Epithelial cell of proximal tubule (primary cell): ENCODE measurements around the gene VAT1L. TPM values are rescaled to one million over a fixed set of nuclear protein-coding genes. Genes with fewer than 3 reads are reported as not detected.

Source experiments
- DNase-seq: peaks from one replicate; pipeline ENCODE4 v3.0.0-alpha.2; 2011; ENCODE audit warnings: low read depth
- H3K4me3 ChIP-seq: 2 replicates; pipeline ENCODE4 v1.5.1; 2011; ENCODE audit warnings: low read depth, mild to moderate bottlenecking, low read length
- total RNA-seq: library from RNA; depleted of rRNA; stranded (reverse); fragments of >200 nt; gene quantifications from 2 replicates; pipeline ENCODE4 v1.2.3, GENCODE V29; 2015
- TF ChIP-seq, protein P1 (sequence below): conservative IDR thresholded peaks from 2 replicates; pipeline ENCODE4 v1.5.1; 2012; ENCODE audit warnings: low read depth, mild to moderate bottlenecking, low read length

The VAT1L gene
- total RNA-seq, 1 donor from 2014 or later, result 0.92 TPM

DNA sequence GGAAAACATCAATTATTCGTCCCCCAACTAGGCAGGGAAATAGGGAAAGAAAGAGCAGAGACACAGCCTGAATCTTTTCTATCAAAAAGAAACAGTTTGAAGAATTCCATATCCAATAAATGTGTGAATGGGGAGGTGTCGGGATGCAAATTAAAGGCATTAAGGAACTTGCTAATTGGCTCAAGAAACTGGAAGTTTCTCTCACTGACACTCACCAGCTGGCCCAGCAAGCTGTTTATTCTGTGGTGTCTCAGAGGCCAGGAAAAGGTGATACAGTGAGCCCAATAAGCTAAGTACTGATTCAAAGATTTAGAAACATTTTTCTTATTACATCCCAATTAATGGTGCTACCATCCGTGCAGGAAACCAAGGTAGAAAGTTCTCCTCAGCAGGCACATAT, 129.6 kb downstream of the VAT1L start:
- DNase-seq, result no peak
- no peak overlapping the region for H3K4me3 ChIP-seq
- TF ChIP-seq, protein P1, sequence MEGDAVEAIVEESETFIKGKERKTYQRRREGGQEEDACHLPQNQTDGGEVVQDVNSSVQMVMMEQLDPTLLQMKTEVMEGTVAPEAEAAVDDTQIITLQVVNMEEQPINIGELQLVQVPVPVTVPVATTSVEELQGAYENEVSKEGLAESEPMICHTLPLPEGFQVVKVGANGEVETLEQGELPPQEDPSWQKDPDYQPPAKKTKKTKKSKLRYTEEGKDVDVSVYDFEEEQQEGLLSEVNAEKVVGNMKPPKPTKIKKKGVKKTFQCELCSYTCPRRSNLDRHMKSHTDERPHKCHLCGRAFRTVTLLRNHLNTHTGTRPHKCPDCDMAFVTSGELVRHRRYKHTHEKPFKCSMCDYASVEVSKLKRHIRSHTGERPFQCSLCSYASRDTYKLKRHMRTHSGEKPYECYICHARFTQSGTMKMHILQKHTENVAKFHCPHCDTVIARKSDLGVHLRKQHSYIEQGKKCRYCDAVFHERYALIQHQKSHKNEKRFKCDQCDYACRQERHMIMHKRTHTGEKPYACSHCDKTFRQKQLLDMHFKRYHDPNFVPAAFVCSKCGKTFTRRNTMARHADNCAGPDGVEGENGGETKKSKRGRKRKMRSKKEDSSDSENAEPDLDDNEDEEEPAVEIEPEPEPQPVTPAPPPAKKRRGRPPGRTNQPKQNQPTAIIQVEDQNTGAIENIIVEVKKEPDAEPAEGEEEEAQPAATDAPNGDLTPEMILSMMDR, result no peak

DNA sequence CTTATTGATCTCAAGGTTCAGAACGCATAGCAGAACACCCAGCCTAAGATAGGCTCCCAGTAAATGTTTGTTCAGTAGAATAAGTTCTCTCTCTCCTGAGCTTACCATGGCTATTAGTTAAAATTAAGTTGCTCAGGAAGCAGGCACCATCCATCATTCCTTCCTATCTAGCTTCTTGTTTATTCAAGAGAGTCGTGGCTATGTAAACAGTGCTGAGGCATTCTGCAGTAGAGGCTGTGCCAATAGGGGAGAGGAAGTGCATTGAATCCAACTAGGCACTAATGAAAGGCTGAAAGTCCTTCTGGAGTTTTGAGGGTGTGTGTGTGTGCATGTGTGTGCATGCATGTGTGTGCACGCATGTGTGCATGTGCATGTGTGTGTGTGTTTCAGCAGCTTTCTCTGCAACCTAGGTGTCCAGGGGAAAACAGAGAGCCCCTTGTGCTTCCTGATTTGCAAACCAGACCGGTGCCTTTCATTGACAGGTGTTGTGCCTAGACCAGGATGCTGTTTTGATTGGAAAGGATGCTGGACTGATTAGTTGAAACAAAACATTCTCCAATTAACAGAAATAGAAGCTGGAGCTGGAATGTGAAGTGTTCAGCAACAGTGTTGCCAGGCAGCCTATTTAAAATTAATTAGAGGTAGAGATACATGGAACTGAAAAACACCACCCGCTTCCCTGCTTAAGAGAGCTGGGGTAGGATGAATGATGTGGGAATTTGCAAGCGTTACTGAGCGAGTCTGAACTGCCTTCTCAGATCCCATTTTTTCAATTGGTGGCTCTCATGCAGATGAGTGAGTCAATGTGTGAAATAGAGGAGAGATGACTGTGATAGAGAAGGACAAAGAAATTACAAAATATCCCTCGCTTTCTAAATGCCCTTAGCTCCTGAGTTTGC, 130.7 kb downstream of the VAT1L start:
- no peak for DNase-seq
- H3K4me3 ChIP-seq, result no peak overlapping the region
- TF ChIP-seq, protein P1, result no peak

DNA sequence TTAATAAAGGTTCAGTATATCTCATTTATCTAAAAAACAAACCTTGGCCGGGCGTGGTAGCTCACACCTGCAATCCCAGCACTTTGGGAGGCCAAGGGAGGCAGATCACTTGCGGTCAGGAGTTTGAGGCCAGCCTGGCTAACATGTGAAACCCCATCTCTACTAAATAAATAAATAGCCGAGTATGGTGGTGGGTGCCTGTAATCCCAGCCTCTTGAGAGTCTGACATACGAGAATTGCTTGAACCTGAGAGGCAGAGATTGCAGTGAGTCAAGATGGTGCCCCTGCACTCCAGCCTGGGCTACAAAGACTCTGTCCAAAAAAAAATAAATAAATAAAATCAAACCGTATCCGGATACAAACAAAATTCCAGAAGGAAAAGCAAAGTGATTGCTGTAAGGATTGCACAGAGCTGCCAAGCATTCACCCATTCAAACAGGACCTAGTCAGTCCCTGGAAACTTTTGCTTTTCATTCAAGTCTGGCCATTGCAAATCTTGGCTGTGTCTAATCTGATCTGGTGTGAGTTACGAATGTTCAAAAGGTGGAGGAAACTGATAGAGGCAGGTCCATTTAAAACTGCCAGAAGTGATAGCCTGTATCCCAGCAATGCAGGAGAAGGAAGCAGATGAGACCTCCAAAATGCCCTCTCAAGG, 131.5 kb downstream of the VAT1L start:
- no peak for DNase-seq
- TF ChIP-seq, protein P1, result no peak

DNA sequence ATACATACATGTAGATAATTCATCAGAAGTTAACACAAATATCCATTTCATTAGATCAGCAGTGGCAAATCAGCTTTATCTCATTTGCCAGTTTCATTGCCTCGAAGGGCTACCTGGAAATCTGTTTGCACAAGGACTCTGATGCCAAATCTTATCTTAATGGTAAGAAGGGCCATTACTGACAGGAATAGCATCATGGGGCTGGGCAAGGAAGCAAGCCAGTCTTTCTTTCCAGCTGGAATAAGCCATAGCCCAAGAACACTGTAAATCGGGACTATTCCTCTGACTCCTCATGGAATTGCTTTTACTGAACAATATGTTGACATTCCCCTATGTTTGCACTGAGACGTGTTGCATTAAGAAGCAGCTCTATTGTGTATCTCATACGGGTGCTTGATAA, 132.6 kb downstream of the VAT1L start:
- TF ChIP-seq, protein P1, result no peak

More for the DNA sequence above, 131.5 kb downstream of the VAT1L start:
- no peak overlapping the region for H3K4me3 ChIP-seq

DNA sequence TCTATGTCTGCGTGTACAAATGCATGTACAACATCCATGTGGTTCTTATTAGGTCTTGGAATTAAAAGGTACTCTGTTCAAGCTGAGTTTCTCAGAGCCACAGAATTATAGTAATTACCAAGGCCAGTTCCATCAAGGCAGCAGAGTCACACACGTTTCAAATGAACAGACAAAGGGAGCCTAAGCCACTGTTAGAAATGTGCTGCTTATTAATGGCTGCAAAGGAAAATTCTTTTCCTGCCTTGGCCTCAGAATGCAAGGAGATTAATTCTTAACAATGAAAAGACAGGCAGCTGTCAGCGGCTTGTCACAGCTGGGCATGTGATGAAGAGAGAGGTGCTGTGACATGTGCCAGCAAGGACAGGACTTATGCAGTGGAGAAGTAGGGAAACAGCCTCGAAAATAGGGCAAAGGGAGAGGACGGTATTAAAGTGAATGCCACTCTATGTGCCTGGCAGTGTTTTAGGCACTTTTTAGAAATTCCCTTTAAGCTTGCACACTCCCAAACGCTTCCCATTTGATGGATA, 133.9 kb downstream of the VAT1L start:
- no peak overlapping the region for H3K4me3 ChIP-seq
- TF ChIP-seq, protein P1, result no peak
- DNase-seq, result no peak

More for the DNA sequence above, 132.6 kb downstream of the VAT1L start:
- no peak for DNase-seq
- H3K4me3 ChIP-seq, result no peak overlapping the region

DNA sequence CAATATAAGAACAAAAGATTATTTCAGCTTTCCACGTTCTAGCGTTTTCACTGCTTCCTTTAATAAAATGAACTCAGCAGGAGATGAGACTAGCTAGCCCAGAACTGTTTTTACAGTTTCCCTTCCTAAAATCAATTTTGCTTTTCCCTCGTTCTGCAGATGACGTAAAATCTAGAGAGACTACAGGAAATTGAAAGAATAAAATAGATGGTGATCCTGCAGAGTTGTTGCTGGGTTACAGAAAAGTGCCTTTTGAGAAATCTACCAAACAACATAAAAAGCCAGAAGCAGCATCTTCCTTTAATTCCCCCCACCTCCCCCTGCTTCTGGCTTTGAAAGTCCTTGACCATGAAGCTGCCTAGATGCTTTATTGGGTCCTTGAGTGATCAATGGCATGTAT, 137.2 kb downstream of the VAT1L start:
- no peak overlapping the region for H3K4me3 ChIP-seq
- TF ChIP-seq, protein P1, result no peak
- no peak for DNase-seq
